ENCODE results near the gene ST7. TPM values are rescaled to one million over a fixed set of nuclear protein-coding genes. Genes with fewer than 3 reads are reported as not detected.

Gene ST7
- total and polyA plus RNA-seq, 2 of the 8 experiments (the other 6 are each of a cell fraction or from before 2014, with no cell fraction given), result 16.3 to 18.0 TPM

GRCh38 chr7:116949941-116950801 lies 3.1 kb upstream of the ST7 start:
- CTCF ChIA-PET (ENCODE audit: partially characterized antibody), result interaction anchor here (1.2 to 1.7 kb wide), 2 partner anchors 18 to 21 kb away, joined by 4 read pairs; no protein-coding TSS in a partner anchor
- DNase-seq (ENCODE audit: low read depth in 1 of 2, low spot score in 2 of 2) (no peak), FAIRE-seq (no peak)
- no peaks in the 10 kb centered on the region for H3K9me3 ChIP-seq (ENCODE audit: insufficient read depth in 2 of 2, low read depth in 1 of 2, low read length in 1 of 2)
- H2AK5ac ChIP-seq (ENCODE audit: low read depth, low read length), result no peak overlapping the region
- no peaks in the 10 kb centered on the region for H4K20me1 ChIP-seq (replicated peaks in 1 of 2; ENCODE audit: control insufficient read depth in 1 of 2, insufficient read depth in 2 of 2, low read length in 2 of 2)
- H3K56ac ChIP-seq (replicated peaks; ENCODE audit: insufficient read length, low read depth, low read length), result no peak overlapping the region
- no peak overlapping the region for H3K4me3 ChIP-seq (ENCODE audit: extremely low read depth in 1 of 4, insufficient read depth in 2 of 4, low read depth in 3 of 4, low read length in 4 of 4)
- no peak overlapping the region for H2BK20ac ChIP-seq (ENCODE audit: low read length)
- peaks cover 3% of the 10 kb centered on the region for H3K23me2 ChIP-seq (ENCODE audit: low read depth, low read length)
- no peak overlapping the region for H2BK5ac ChIP-seq (ENCODE audit: low read depth, low read length)
- no peak overlapping the region for H4K91ac ChIP-seq (replicated peaks; ENCODE audit: insufficient read length, low read length)
- H3K4me2 ChIP-seq (ENCODE audit: insufficient read depth in 1 of 2, low read depth in 2 of 2, low read length in 2 of 2), result no peak overlapping the region
- no peak overlapping the region for H3K27ac ChIP-seq (ENCODE audit: low read depth, low read length)
- H3K36me3 ChIP-seq (ENCODE audit: control insufficient read depth in 2 of 4, insufficient read depth in 4 of 4, low read length in 3 of 4), result no peaks in the 10 kb centered on the region
- H3K79me1 ChIP-seq (ENCODE audit: low read depth, low read length), result no peaks in the 10 kb centered on the region
- H4K8ac ChIP-seq (ENCODE audit: extremely low read depth, insufficient read depth, low read length), result no peak overlapping the region
- H2BK120ac ChIP-seq (replicated peaks; ENCODE audit: low read depth, low read length), result no peak overlapping the region
- no peak overlapping the region for H2BK12ac ChIP-seq (ENCODE audit: low read depth, low read length)
- H3K18ac ChIP-seq (ENCODE audit: extremely low read depth, low read length), result no peak overlapping the region
- H4K5ac ChIP-seq (ENCODE audit: insufficient read length, low read depth, low read length), result no peak overlapping the region
- WGBS, 2 experiments (ENCODE audit: extremely low coverage in 1 of 2, insufficient coverage in 1 of 2, insufficient read length in 1 of 2, insufficient replicate concordance in 2 of 2, low coverage in 1 of 2, low lambda C conversion rate in 2 of 2, missing lambda C conversion rate in 1 of 2), result 91% methylated on average over 7 of the region's 9 CpGs; no CpG with 5 or more reads in 1 of the 2 experiments
- no peak overlapping the region for H3K23ac ChIP-seq (ENCODE audit: insufficient read length)
- no peak overlapping the region for H2AFZ ChIP-seq (ENCODE audit: low read length)
- POLR2A ChIA-PET (ENCODE audit: partially characterized antibody), result no interaction called here
- no peaks in the 10 kb centered on the region for H3K27me3 ChIP-seq (replicated peaks in 1 of 4; ENCODE audit: control insufficient read depth in 3 of 4, extremely low read depth in 1 of 4, insufficient read depth in 3 of 4, low read length in 3 of 4)
- no peak overlapping the region for H2BK15ac ChIP-seq (ENCODE audit: low read length)
- H3K4me1 ChIP-seq (replicated peaks in 1 of 4; ENCODE audit: control insufficient read depth in 3 of 4, insufficient read depth in 4 of 4, low read length in 3 of 4), result peaks cover 0 to 8% (median 3%) of the 10 kb centered on the region in 4 experiments; a peak in 3 of 7 replicates
- no peak overlapping the region for H3K4ac ChIP-seq (replicated peaks; ENCODE audit: insufficient read length, low read depth, low read length)
- peaks cover 0 to 7% of the 10 kb centered on the region in 2 experiments; a peak in 2 of 4 replicates for H3K79me2 ChIP-seq (ENCODE audit: control insufficient read depth in 1 of 2, insufficient read depth in 2 of 2, low read length in 2 of 2)
- H3K14ac ChIP-seq (ENCODE audit: insufficient read length), result no peak overlapping the region
- no peak overlapping the region; a peak in 1 of 7 replicates for H3K9ac ChIP-seq (replicated peaks in 1 of 4; ENCODE audit: extremely low read depth in 1 of 4, low read depth in 3 of 4, low read length in 3 of 4)
- TF ChIP-seq PHF8 (conservative IDR thresholded peaks at IDR 0.05; ENCODE audit: low read depth, low read length) (no peak), RFX5 (IDR thresholded peaks at IDR 0.05; ENCODE audit: borderline replicate concordance, low read depth, low read length) (no peak), JUND (IDR thresholded peaks at IDR 0.05; ENCODE audit: low read length) (no peak), CHD2 (IDR thresholded peaks at IDR 0.05; ENCODE audit: low read length) (no peak), POU5F1 (IDR thresholded peaks at IDR 0.05; ENCODE audit: low read depth, low read length) (no peak)

Measured in H1 (cell line).